GM23338 (cell line): Measurements from ENCODE around the gene ATG7. TPM values are rescaled to one million over a fixed set of nuclear protein-coding genes. Genes with fewer than 3 reads are reported as not detected.
A peak's percentile ranks its signal among the peaks of the same experiment; 100 is the strongest.
"Not testable (repeated sequence)": the region's sequence is repeated elsewhere in the genome, so short reads cannot be mapped to it uniquely, and the experiment has no call there.

ENCODE experiments used
- ATAC-seq: fragments of 200-7000 bp; cut with Tn5 transposase; 3 replicates; pipeline ENCODE4 v1.9.1; 2020
- DNase-seq: peaks from one replicate; pipeline ENCODE4 v3.0.0-alpha.2; 2015; ENCODE audit warnings: low spot score
- H2AFZ ChIP-seq: fragments of 200-600 bp; sonication (generic); 2 replicates; pipeline ENCODE4 v1.8.0; 2016; ENCODE audit warnings: antibody characterized with exemption, mild to moderate bottlenecking, moderate library complexity
- H3F3A ChIP-seq: fragments of 200-600 bp; sonication (generic); replicated peaks from 2 replicates; pipeline ENCODE4 v1.8.0; 2017; ENCODE audit warnings: antibody characterized with exemption, mixed run types, low read depth
- H3K27ac ChIP-seq: fragments of 200-600 bp; sonication (generic); 2 replicates; pipeline ENCODE4 v1.6.1; 2016; ENCODE audit warnings: low read depth
- H3K27me3 ChIP-seq: fragments of 200-600 bp; sonication (generic); 2 replicates; pipeline ENCODE4 v1.8.0; 2016; ENCODE audit warnings: mild to moderate bottlenecking, mixed run types, moderate library complexity; ENCODE audit not compliant: insufficient read depth
- H3K36me3 ChIP-seq: fragments of 200-600 bp; sonication (generic); 2 replicates; pipeline ENCODE4 v1.8.0; 2016; ENCODE audit warnings: mild to moderate bottlenecking; ENCODE audit not compliant: insufficient read depth
- H3K4me1 ChIP-seq: fragments of 200-600 bp; sonication (generic); 2 replicates; pipeline ENCODE4 v1.8.0; 2016; ENCODE audit warnings: mild to moderate bottlenecking, moderate library complexity; ENCODE audit not compliant: insufficient read depth
- H3K4me2 ChIP-seq: fragments of 200-600 bp; sonication (generic); 2 replicates; pipeline ENCODE4 v1.7.1; 2017; ENCODE audit warnings: mixed run types
- H3K4me3 ChIP-seq: fragments of 200-600 bp; sonication (generic); 2 replicates; pipeline ENCODE4 v1.6.1; 2016; ENCODE audit warnings: mixed run types
- H3K79me2 ChIP-seq: fragments of 200-600 bp; sonication (generic); replicated peaks from 2 replicates; pipeline ENCODE4 v1.8.0; 2017; ENCODE audit warnings: mild to moderate bottlenecking; ENCODE audit not compliant: insufficient read depth
- H3K9me2 ChIP-seq: fragments of 200-600 bp; sonication (generic); 2 replicates; pipeline ENCODE4 v1.8.0; 2017; ENCODE audit not compliant: insufficient read depth
- H4K20me1 ChIP-seq: fragments of 200-600 bp; sonication (generic); replicated peaks from 2 replicates; pipeline ENCODE4 v1.8.0; 2017; ENCODE audit warnings: mild to moderate bottlenecking; ENCODE audit not compliant: insufficient read depth
- H3K27ac Mint-ChIP-seq: 2 replicates; pipeline ENCODE4 v1.8.0; 2020; ENCODE audit warnings: inconsistent platforms, mild to moderate bottlenecking, moderate library complexity, mixed read lengths
- H3K27me3 Mint-ChIP-seq: 3 replicates; pipeline ENCODE4 v1.8.0; 2022; ENCODE audit warnings: low read depth, mild to moderate bottlenecking, moderate library complexity, mixed read lengths, inconsistent platforms; ENCODE audit not compliant: insufficient read depth, poor library complexity
- H3K36me3 Mint-ChIP-seq: 3 replicates; pipeline ENCODE4 v1.8.0; 2021; ENCODE audit warnings: low read depth, mild to moderate bottlenecking, inconsistent platforms, moderate library complexity, mixed read lengths
- H3K4me1 Mint-ChIP-seq: 3 replicates; pipeline ENCODE4 v1.8.0; 2020; ENCODE audit warnings: mild to moderate bottlenecking, inconsistent platforms, mixed read lengths
- H3K4me3 Mint-ChIP-seq: 3 replicates; pipeline ENCODE4 v1.8.0; 2021; ENCODE audit warnings: moderate library complexity, mild to moderate bottlenecking, inconsistent platforms, mixed read lengths
- H3K9me3 Mint-ChIP-seq: 3 replicates; pipeline ENCODE4 v1.8.0; 2020; ENCODE audit warnings: moderate library complexity, mild to moderate bottlenecking, inconsistent platforms, mixed read lengths
- EZH2 ChIP-seq: fragments of 200-600 bp; sonication (generic); IDR thresholded peaks from one replicate; pipeline ENCODE4 v1.8.0; 2017; ENCODE audit warnings: antibody characterized with exemption, mild to moderate bottlenecking, low read depth; ENCODE audit not compliant: unreplicated experiment
- JUNB ChIP-seq: IDR thresholded peaks from one replicate; pipeline ENCODE4 v1.6.1; 2016; ENCODE audit warnings: antibody characterized with exemption; ENCODE audit not compliant: unreplicated experiment
- NANOG ChIP-seq: IDR thresholded peaks from 2 replicates; pipeline ENCODE4 v1.6.1; 2016; ENCODE audit warnings: antibody characterized with exemption, borderline replicate concordance
- POLR2AphosphoS5 ChIP-seq: IDR thresholded peaks from 2 replicates; pipeline ENCODE4 v1.6.1; 2016; ENCODE audit warnings: antibody characterized with exemption, low read depth
- STAT1 ChIP-seq: IDR thresholded peaks from one replicate; pipeline ENCODE4 v1.6.1; 2016; ENCODE audit warnings: antibody characterized with exemption; ENCODE audit not compliant: unreplicated experiment
- ZNF331 ChIP-seq: fragments of 250-450 bp; sonication (Bioruptor Pico); IDR thresholded peaks from 2 replicates; pipeline ENCODE4 v1.5.0; 2020; ENCODE audit warnings: low read depth, mild to moderate bottlenecking, moderate library complexity
- polyA plus RNA-seq: library from polyadenylated mRNA; unstranded; fragments of >200 nt; fragmentation: Nextera tagmentation; extraction: Ambion mirVana; gene quantifications from 2 replicates; pipeline ENCODE4 v1.2.1, GENCODE V29; 2016
- total RNA-seq: library from RNA; depleted of rRNA; stranded (reverse); fragments of >200 nt; shearing (Covaris generic); gene quantifications from 2 replicates; pipeline ENCODE4 v1.2.3, GENCODE V29; 2014
- TF ChIP-seq, protein P1 (sequence below): IDR thresholded peaks from one replicate; pipeline ENCODE4 v1.6.1; 2018; ENCODE audit warnings: antibody characterized with exemption; ENCODE audit not compliant: unreplicated experiment
- TF ChIP-seq, protein P2 (sequence below), 2 experiments: fragments of 200-600 bp in 1 of 2; sonication (generic) in 1 of 2; conservative IDR thresholded peaks; 2 replicates each; pipeline versions ENCODE4 v1.5.1 to v1.6.1; 2016 to 2017; ENCODE audit warnings: antibody characterized with exemption in 2 of 2, low read depth in 2 of 2, mild to moderate bottlenecking in 2 of 2, moderate library complexity in 1 of 2

ATG7 gene
- total and polyA plus RNA-seq, 2 experiments from 2014 or later: 16.2 to 36.7 TPM

DNA sequence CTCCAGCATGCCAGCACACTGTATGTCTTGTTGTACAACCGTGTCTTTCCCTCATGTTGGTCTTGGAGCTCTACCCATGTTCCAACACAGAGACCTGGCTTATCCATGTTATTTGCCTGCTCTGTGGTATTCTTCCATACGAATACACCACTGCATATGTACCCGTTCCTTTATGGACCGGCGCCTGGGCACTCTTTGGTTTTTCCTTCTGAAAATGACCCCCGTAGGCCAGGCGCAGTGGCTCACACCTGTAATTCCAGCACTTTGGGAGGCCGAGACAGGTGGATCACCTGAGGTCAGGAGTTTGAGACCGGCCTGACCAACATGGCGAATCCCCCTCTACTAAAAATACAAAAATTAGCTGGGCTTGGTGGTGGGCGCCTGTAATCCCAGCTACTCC lies 300.5 kb downstream of the ATG7 start:
- not testable (repeated sequence) for H3K4me1 ChIP-seq, H2AFZ ChIP-seq, H3K4me3 ChIP-seq, H3K4me3 Mint-ChIP-seq, H3K4me1 Mint-ChIP-seq, H3F3A ChIP-seq, H3K27ac ChIP-seq, DNase-seq, H3K36me3 Mint-ChIP-seq, H3K9me2 ChIP-seq, ATAC-seq, H3K36me3 ChIP-seq, H3K27me3 Mint-ChIP-seq, H3K27me3 ChIP-seq, H3K9me3 Mint-ChIP-seq, H3K4me2 ChIP-seq
- peak overlapping the region; percentile 79; the same call in 1 of the 2 replicates for H3K27ac Mint-ChIP-seq
- peaks cover 33% of the 10 kb centered on the region for H3K79me2 ChIP-seq
- H4K20me1 ChIP-seq: peaks cover 18% of the 10 kb centered on the region

DNA sequence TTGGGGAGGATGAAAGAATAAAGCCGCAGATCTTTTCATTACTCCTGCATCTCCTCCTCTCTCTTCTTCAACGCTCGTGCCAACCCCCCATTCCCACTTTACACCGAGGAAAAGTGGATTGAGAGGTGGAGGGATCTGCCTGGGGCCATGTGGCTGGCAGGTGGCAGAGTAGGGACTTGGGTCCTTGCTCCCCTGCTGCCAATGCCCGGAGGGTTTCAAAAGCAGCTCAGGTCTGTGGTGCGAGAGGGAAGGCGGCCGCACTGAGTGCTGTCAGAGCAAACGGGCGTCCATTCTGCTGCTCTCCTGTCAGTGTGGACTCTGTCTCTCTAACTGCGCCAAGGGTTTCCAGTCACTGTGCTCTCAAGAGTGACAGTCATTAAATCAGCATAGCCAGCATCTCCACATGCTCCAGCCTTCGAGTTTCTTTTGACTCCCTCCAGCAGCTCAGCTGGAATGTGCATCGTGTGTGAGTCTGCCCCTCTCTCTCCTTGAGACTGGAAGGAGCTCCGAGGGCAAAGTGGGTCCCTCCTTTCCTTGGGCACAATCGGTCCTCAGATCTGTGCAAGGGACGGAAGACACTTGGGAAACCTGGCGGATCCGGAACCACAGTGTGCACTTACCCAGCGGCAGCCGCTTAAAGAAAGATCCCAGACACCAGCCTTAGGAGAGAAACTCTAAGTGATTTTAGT lies 302.9 kb downstream of the ATG7 start:
- Histone ChIP-seq H4K20me1 (peaks cover 15% of the 10 kb centered on the region; the same call in 1 of the 2 replicates), H3K4me3 (no peak overlapping the region)

DNA sequence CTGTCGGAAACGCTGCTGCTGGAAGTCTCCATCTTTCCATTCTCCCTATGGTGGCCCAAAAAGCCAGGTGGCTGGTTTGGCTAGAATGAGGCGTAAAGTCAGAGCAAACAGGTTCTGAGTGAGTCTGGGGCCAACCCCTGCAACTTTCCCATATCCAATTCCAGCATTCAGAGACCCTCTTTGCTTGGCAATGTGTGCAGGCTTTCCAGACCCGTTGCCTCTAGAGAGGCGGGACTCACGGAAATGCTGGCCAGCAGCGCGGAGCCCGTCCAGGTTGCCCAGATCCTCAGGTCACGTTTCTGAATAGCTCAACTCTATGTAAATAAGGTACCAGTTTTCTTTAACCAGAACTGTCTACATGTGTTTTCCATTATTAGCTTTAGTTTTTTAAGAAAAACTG lies 303.5 kb downstream of the ATG7 start:
- Histone ChIP-seq H2AFZ (no peak overlapping the region), H3K4me1 (no peaks in the 10 kb centered on the region), H3K4me3 (no peak overlapping the region), H3F3A (no peaks in the 10 kb centered on the region), H3K9me2 (peaks cover 6% of the 10 kb centered on the region; the same call in 1 of the 2 replicates), H3K36me3 (no peaks in the 10 kb centered on the region), H3K27ac (no peak overlapping the region), H3K4me2 (no peak overlapping the region), H3K79me2 (peaks cover 55% of the 10 kb centered on the region), H3K27me3 (no peaks in the 10 kb centered on the region), H4K20me1 (peaks cover 20% of the 10 kb centered on the region; the same call in 1 of the 2 replicates)
- Mint-ChIP-seq H3K36me3 (peaks cover 11% of the 10 kb centered on the region), H3K4me1 (peaks cover 6% of the 10 kb centered on the region), H3K27ac (no peak overlapping the region), H3K4me3 (no peak overlapping the region), H3K27me3 (peaks cover 5% of the 10 kb centered on the region), H3K9me3 (no peaks in the 10 kb centered on the region)
- no peak for ATAC-seq
- no peak for DNase-seq
- TF ChIP-seq, protein P1, sequence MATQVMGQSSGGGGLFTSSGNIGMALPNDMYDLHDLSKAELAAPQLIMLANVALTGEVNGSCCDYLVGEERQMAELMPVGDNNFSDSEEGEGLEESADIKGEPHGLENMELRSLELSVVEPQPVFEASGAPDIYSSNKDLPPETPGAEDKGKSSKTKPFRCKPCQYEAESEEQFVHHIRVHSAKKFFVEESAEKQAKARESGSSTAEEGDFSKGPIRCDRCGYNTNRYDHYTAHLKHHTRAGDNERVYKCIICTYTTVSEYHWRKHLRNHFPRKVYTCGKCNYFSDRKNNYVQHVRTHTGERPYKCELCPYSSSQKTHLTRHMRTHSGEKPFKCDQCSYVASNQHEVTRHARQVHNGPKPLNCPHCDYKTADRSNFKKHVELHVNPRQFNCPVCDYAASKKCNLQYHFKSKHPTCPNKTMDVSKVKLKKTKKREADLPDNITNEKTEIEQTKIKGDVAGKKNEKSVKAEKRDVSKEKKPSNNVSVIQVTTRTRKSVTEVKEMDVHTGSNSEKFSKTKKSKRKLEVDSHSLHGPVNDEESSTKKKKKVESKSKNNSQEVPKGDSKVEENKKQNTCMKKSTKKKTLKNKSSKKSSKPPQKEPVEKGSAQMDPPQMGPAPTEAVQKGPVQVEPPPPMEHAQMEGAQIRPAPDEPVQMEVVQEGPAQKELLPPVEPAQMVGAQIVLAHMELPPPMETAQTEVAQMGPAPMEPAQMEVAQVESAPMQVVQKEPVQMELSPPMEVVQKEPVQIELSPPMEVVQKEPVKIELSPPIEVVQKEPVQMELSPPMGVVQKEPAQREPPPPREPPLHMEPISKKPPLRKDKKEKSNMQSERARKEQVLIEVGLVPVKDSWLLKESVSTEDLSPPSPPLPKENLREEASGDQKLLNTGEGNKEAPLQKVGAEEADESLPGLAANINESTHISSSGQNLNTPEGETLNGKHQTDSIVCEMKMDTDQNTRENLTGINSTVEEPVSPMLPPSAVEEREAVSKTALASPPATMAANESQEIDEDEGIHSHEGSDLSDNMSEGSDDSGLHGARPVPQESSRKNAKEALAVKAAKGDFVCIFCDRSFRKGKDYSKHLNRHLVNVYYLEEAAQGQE: no peak
- no peak for TF ChIP-seq JUNB
- TF ChIP-seq, protein P2, sequence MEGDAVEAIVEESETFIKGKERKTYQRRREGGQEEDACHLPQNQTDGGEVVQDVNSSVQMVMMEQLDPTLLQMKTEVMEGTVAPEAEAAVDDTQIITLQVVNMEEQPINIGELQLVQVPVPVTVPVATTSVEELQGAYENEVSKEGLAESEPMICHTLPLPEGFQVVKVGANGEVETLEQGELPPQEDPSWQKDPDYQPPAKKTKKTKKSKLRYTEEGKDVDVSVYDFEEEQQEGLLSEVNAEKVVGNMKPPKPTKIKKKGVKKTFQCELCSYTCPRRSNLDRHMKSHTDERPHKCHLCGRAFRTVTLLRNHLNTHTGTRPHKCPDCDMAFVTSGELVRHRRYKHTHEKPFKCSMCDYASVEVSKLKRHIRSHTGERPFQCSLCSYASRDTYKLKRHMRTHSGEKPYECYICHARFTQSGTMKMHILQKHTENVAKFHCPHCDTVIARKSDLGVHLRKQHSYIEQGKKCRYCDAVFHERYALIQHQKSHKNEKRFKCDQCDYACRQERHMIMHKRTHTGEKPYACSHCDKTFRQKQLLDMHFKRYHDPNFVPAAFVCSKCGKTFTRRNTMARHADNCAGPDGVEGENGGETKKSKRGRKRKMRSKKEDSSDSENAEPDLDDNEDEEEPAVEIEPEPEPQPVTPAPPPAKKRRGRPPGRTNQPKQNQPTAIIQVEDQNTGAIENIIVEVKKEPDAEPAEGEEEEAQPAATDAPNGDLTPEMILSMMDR (conservative IDR thresholded peaks at IDR 0.05; ENCODE audit: low read depth in 2 of 2): no peak
- no peak for TF ChIP-seq NANOG

More for the DNA sequence above, 302.9 kb downstream of the ATG7 start:
- H3K4me2 ChIP-seq: no peak overlapping the region
- Mint-ChIP-seq H3K9me3 (no peaks in the 10 kb centered on the region), H3K27ac (0 out of 2 replicates have a peak overlapping the region, but pooled peaks have one; percentile 53), H3K27me3 (peaks cover 5% of the 10 kb centered on the region), H3K4me1 (peaks cover 6% of the 10 kb centered on the region), H3K36me3 (peaks cover 9% of the 10 kb centered on the region), H3K4me3 (no peak overlapping the region)
- H3K36me3 ChIP-seq: no peaks in the 10 kb centered on the region
- H3K79me2 ChIP-seq: peaks cover 54% of the 10 kb centered on the region
- TF ChIP-seq STAT1 (no peak), EZH2 (no peak), ZNF331 (no peak), JUNB (no peak), POLR2AphosphoS5 (no peak), NANOG (no peak)
- TF ChIP-seq, protein P1: no peak
- peaks cover 2% of the 10 kb centered on the region; the same call in 1 of the 2 replicates for H3K9me2 ChIP-seq
- H3K27me3 ChIP-seq: no peaks in the 10 kb centered on the region
- no peak overlapping the region for H3K27ac ChIP-seq
- no peaks in the 10 kb centered on the region for H3K4me1 ChIP-seq
- H3F3A ChIP-seq: no peaks in the 10 kb centered on the region
- DNase-seq: no peak
- no peak overlapping the region for H2AFZ ChIP-seq
- no peak for ATAC-seq
